ENCODE data around the gene NME7. TPM values are rescaled to one million over a fixed set of nuclear protein-coding genes. Genes with fewer than 3 reads are reported as not detected.

NME7 gene
- total and polyA plus RNA-seq, 4 donors: 6.2 to 43.7 (median 18.0) TPM

DNA sequence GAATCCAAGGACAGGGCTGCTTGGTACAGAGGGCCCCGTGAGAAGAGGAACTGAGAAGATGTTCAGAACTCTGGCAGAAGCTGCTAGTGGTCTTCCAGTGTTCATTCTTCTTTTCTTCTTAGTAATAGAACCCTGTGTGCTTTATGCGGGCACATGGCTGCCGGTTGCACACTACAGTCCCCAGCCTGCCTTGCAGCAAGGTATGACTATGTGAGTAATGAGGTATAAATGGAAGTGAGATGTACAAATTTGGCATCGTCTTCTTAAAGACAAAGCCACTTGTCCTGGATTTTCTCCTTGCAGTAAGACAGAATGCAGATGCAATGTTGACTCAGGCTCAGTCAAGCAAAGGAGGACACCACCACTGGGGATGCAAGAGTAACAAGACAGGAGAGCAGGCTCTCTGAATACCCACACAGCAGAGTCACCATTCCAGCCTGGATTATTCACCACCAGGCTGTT, 276.1 kb downstream of the NME7 start:
- Histone ChIP-seq H3K4me1 (ENCODE audit: control insufficient read depth in 5 of 5, insufficient read depth in 5 of 5, low read length in 5 of 5) (peaks cover 0 to 16% (median 4%) of the 10 kb centered on the region in 5 donors), H3K9me3 (ENCODE audit: control insufficient read depth in 4 of 4, insufficient read depth in 3 of 4, low read length in 3 of 4) (no peaks in the 10 kb centered on the region), H3K4me3 (no peak overlapping the region), H3K27me3 (ENCODE audit: control insufficient read depth in 3 of 3, insufficient read depth in 3 of 3, low read length in 2 of 3) (no peaks in the 10 kb centered on the region), H3K36me3 (ENCODE audit: control insufficient read depth in 4 of 4, insufficient read depth in 4 of 4, low read length in 4 of 4) (no peaks in the 10 kb centered on the region), H3K9ac (ENCODE audit: insufficient read depth in 1 of 2, low read length in 2 of 2) (no peak overlapping the region), H3K27ac (ENCODE audit: low read depth in 1 of 2, low read length in 1 of 2) (no peak overlapping the region)
- ATAC-seq (ENCODE audit: insufficient read depth, low FRiP score) (no peak), DNase-seq (no peak)
- WGBS, 2 donors: 87 to 93% methylated on average over 4 of the region's 4 CpGs
- TF ChIP-seq CTCF (IDR thresholded peaks at IDR 0.05; ENCODE audit: control extremely low read depth, extremely low read depth): no peak

GRCh38 chr1:169090900-169091311, 276.7 kb downstream of the NME7 start:
- 79 to 96% methylated on average over 4 of the region's 4 CpGs for WGBS, 2 donors
- no peaks in the 10 kb centered on the region for H3K36me3 ChIP-seq (ENCODE audit: control insufficient read depth in 4 of 4, insufficient read depth in 4 of 4, low read length in 4 of 4)
- no peak for ATAC-seq (ENCODE audit: insufficient read depth, low FRiP score)

GRCh38 chr1:169090308-169090899, 277.2 kb downstream of the NME7 start:
- Histone ChIP-seq H3K36me3 (ENCODE audit: control insufficient read depth in 4 of 4, insufficient read depth in 4 of 4, low read length in 4 of 4) (no peaks in the 10 kb centered on the region), H3K27me3 (ENCODE audit: control insufficient read depth in 3 of 3, insufficient read depth in 3 of 3, low read length in 2 of 3) (no peaks in the 10 kb centered on the region), H3K9ac (ENCODE audit: insufficient read depth in 1 of 2, low read length in 2 of 2) (no peak overlapping the region), H3K9me3 (ENCODE audit: control insufficient read depth in 4 of 4, insufficient read depth in 3 of 4, low read length in 3 of 4) (no peaks in the 10 kb centered on the region), H3K4me3 (no peak overlapping the region), H3K4me1 (ENCODE audit: control insufficient read depth in 5 of 5, insufficient read depth in 5 of 5, low read length in 5 of 5) (peaks cover 0 to 18% (median 4%) of the 10 kb centered on the region in 5 donors), H3K27ac (ENCODE audit: low read depth in 1 of 2, low read length in 1 of 2) (no peak overlapping the region)
- ATAC-seq (ENCODE audit: insufficient read depth, low FRiP score): no peak
- no peak for DNase-seq
- WGBS, 2 donors: 75 to 76% methylated on average over 4 of the region's 4 CpGs
- TF ChIP-seq CTCF (IDR thresholded peaks at IDR 0.05; ENCODE audit: control extremely low read depth, extremely low read depth): no peak

More at GRCh38 chr1:169090900-169091311, 276.7 kb downstream of the NME7 start:
- Histone ChIP-seq H3K9me3 (ENCODE audit: control insufficient read depth in 4 of 4, insufficient read depth in 3 of 4, low read length in 3 of 4) (no peaks in the 10 kb centered on the region), H3K27me3 (ENCODE audit: control insufficient read depth in 3 of 3, insufficient read depth in 3 of 3, low read length in 2 of 3) (no peaks in the 10 kb centered on the region), H3K4me3 (no peak overlapping the region), H3K9ac (ENCODE audit: insufficient read depth in 1 of 2, low read length in 2 of 2) (no peak overlapping the region), H3K4me1 (ENCODE audit: control insufficient read depth in 5 of 5, insufficient read depth in 5 of 5, low read length in 5 of 5) (peaks cover 0 to 18% (median 4%) of the 10 kb centered on the region in 5 donors), H3K27ac (ENCODE audit: low read depth in 1 of 2, low read length in 1 of 2) (no peak overlapping the region)
- no peak for TF ChIP-seq CTCF (IDR thresholded peaks at IDR 0.05; ENCODE audit: control extremely low read depth, extremely low read depth)
- DNase-seq: peak in 1 of 3 donors; percentile 13

DNA sequence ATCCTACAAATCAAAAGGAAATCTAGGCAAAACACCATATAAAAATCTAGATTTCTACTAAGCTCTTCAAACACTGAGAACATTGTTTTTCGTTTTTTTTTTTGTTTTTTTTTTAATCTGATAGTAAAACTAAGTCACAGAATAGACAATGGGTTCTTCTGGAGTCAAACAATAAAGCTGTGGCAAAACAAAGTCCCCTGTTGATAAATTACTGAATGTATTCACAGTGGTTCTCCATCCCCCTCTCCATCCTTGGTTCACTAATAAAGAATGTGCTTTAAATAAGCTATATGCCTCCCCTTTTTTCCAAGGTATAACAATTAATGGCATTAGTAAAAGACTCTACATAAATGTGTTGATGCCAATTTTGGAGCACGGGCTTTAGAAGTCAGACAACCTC, 277.8 kb downstream of the NME7 start:
- H3K36me3 ChIP-seq (ENCODE audit: control insufficient read depth in 4 of 4, insufficient read depth in 4 of 4, low read length in 4 of 4): no peaks in the 10 kb centered on the region
- ATAC-seq (ENCODE audit: insufficient read depth, low FRiP score) (no peak), DNase-seq (no peak)
- H3K4me1 ChIP-seq (ENCODE audit: control insufficient read depth in 5 of 5, insufficient read depth in 5 of 5, low read length in 5 of 5): peaks cover 0 to 18% (median 4%) of the 10 kb centered on the region in 5 donors
- no peak overlapping the region for H3K9ac ChIP-seq (ENCODE audit: insufficient read depth in 1 of 2, low read length in 2 of 2)
- no peak for TF ChIP-seq CTCF (IDR thresholded peaks at IDR 0.05; ENCODE audit: control extremely low read depth, extremely low read depth)
- no peaks in the 10 kb centered on the region for H3K27me3 ChIP-seq (ENCODE audit: control insufficient read depth in 3 of 3, insufficient read depth in 3 of 3, low read length in 2 of 3)
- H3K4me3 ChIP-seq: no peak overlapping the region
- H3K27ac ChIP-seq (ENCODE audit: low read depth in 1 of 2, low read length in 1 of 2): no peak overlapping the region
- no peaks in the 10 kb centered on the region for H3K9me3 ChIP-seq (ENCODE audit: control insufficient read depth in 4 of 4, insufficient read depth in 3 of 4, low read length in 3 of 4)
- 71 to 87% methylated on average over 2 of the region's 2 CpGs for WGBS, 2 donors

Measured in lung (tissue), 12 donors.